ENCODE measurements around the gene GAB2.

DNA sequence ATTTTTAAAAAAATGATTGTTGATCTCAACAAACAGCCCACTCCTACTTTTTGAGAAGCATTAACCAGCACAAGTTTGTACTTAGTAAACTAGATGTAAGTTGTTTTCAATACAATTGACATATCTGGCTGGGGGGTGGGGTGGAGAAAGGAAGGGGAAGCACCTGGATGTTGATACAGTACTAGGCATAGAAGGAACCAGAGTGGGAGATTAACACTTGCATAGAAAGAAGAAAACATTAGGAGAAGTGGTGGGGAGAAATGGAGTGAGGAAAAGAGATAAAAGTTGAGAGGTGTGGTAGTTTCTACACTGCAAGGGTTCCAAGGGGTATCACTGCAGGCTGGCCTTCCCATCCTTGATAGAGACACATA is 10.6 kb upstream of the GAB2 start:
- TF ChIP-seq POLR2A (IDR thresholded peaks at IDR 0.05; ENCODE audit: low read depth, low read length) (no peak), ZNF274 (IDR thresholded peaks at IDR 0.05; ENCODE audit: insufficient read depth, insufficient read length) (no peak), IKZF1 (conservative IDR thresholded peaks at IDR 0.05) (no peak), FOS (IDR thresholded peaks at IDR 0.05; ENCODE audit: borderline replicate concordance, extremely low read depth, insufficient read length) (no peak)
- TF ChIP-seq, protein P1, sequence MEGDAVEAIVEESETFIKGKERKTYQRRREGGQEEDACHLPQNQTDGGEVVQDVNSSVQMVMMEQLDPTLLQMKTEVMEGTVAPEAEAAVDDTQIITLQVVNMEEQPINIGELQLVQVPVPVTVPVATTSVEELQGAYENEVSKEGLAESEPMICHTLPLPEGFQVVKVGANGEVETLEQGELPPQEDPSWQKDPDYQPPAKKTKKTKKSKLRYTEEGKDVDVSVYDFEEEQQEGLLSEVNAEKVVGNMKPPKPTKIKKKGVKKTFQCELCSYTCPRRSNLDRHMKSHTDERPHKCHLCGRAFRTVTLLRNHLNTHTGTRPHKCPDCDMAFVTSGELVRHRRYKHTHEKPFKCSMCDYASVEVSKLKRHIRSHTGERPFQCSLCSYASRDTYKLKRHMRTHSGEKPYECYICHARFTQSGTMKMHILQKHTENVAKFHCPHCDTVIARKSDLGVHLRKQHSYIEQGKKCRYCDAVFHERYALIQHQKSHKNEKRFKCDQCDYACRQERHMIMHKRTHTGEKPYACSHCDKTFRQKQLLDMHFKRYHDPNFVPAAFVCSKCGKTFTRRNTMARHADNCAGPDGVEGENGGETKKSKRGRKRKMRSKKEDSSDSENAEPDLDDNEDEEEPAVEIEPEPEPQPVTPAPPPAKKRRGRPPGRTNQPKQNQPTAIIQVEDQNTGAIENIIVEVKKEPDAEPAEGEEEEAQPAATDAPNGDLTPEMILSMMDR (IDR thresholded peaks at IDR 0.05 in 2 of 3, conservative IDR thresholded peaks at IDR 0.05 in 1 of 3; ENCODE audit: control insufficient read depth in 2 of 3, extremely low read depth in 1 of 3, insufficient read depth in 1 of 3, low read depth in 3 of 3, low read length in 3 of 3): no peak
